Erythroblast (primary cell): Measurements from ENCODE around the gene KRT77.

Experiments used
- GATA1 ChIP-seq: IDR thresholded peaks from 2 replicates; pipeline ENCODE4 v1.6.1; 2011; ENCODE audit warnings: low read depth, mild to moderate bottlenecking, control low read depth, low read length, moderate library complexity
- POLR2A ChIP-seq: IDR thresholded peaks from 2 replicates; pipeline ENCODE4 v1.6.1; 2011; ENCODE audit warnings: mild to moderate bottlenecking, low read length

DNA sequence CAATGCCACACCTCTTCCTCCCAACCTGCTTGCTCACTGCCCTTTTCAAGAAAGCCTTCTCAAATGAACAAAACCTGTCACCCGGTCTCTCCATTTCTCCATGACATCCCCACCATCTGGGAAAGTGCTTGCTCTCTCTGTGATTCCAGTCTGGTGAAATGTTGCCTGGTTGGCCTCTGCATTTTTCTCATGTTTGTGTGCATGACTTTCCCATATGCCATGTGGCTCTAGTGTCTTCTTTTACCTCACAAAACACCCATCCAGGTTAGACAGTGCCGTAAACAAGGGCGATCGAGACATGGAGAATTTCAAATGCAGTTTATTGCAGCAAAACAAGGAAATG lies 28.9 kb downstream of the KRT77 start:
- TF ChIP-seq POLR2A (no peak), GATA1 (no peak)
